ENCODE data around the gene FOXR1. TPM values are rescaled to one million over a fixed set of nuclear protein-coding genes. Genes with fewer than 3 reads are reported as not detected.
A peak's percentile ranks its signal among the peaks of the same experiment; 100 is the strongest.
"Not testable (repeated sequence)": the region's sequence is repeated elsewhere in the genome, so short reads cannot be mapped to it uniquely, and the experiment has no call there.

The FOXR1 gene
- total RNA-seq, 1 donor from 2014 or later = not detected

DNA sequence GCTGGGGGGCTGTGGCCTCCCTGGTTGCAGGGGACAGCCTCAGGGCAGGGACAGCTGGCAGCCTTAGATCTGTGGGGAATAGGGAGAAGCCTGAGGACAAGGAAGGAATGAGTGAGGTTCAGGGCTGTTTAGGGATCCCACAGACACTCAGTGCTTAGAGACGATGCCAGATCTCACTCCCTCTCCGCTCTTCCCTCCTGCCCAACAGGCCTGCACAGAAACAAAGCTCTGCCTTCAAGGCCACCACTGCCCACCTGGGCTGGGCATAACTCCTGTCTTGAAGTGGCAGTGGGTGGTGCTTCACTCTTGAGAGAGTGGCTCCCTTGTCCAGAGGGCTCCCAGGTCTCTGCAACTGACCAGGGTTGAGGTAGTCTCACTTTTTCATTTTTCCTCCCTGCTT, 13.3 kb downstream of the FOXR1 start:
- Mint-ChIP-seq H3K4me3 (ENCODE audit: low read depth) (no peak overlapping the region), H3K9me3 (ENCODE audit: low read depth) (no peaks in the 10 kb centered on the region), H3K4me1 (ENCODE audit: low read depth) (peaks cover 2% of the 10 kb centered on the region), H3K36me3 (ENCODE audit: insufficient read depth) (no peaks in the 10 kb centered on the region), H3K27ac (no peak overlapping the region), H3K27me3 (peaks cover 9% of the 10 kb centered on the region)
- no peak for DNase-seq (ENCODE audit: low spot score, unreplicated experiment)
- TF ChIP-seq, protein P1, sequence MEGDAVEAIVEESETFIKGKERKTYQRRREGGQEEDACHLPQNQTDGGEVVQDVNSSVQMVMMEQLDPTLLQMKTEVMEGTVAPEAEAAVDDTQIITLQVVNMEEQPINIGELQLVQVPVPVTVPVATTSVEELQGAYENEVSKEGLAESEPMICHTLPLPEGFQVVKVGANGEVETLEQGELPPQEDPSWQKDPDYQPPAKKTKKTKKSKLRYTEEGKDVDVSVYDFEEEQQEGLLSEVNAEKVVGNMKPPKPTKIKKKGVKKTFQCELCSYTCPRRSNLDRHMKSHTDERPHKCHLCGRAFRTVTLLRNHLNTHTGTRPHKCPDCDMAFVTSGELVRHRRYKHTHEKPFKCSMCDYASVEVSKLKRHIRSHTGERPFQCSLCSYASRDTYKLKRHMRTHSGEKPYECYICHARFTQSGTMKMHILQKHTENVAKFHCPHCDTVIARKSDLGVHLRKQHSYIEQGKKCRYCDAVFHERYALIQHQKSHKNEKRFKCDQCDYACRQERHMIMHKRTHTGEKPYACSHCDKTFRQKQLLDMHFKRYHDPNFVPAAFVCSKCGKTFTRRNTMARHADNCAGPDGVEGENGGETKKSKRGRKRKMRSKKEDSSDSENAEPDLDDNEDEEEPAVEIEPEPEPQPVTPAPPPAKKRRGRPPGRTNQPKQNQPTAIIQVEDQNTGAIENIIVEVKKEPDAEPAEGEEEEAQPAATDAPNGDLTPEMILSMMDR (IDR thresholded peaks at IDR 0.05; ENCODE audit: unreplicated experiment) = no peak

DNA sequence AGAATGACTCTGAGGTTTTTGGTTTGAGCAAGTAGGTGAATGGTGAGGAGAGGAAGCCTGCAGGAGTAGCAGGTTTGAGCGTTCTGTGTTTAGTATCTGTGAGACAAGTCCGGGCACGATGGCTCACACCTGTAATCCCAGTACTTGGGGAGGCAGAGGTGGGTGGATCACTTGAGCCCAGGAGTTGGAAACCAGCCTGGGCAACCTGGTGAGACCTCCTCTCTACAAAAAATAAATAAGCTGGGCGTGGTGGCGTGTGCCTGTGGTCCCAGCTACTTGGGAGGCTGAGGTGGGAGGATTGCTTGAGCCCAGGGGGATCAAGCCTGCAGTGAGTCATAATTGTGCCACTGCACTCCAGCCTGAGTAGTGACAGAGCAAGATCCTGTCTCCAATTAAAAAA, 16.7 kb downstream of the FOXR1 start:
- Mint-ChIP-seq H3K27ac (no peak overlapping the region), H3K4me3 (ENCODE audit: low read depth) (no peak overlapping the region), H3K9me3 (ENCODE audit: low read depth) (no peaks in the 10 kb centered on the region), H3K4me1 (ENCODE audit: low read depth) (no peaks in the 10 kb centered on the region), H3K27me3 (no peaks in the 10 kb centered on the region), H3K36me3 (ENCODE audit: insufficient read depth) (peaks cover 7% of the 10 kb centered on the region)
- TF ChIP-seq, protein P1 (IDR thresholded peaks at IDR 0.05; ENCODE audit: unreplicated experiment) = no peak
- DNase-seq (ENCODE audit: low spot score, unreplicated experiment) = no peak

GRCh38 chr11:118991486-118992038, 20.0 kb downstream of the FOXR1 start:
- H3K9me3 Mint-ChIP-seq (ENCODE audit: low read depth); H3K4me1 Mint-ChIP-seq (ENCODE audit: low read depth); H3K27ac Mint-ChIP-seq; H3K36me3 Mint-ChIP-seq (ENCODE audit: insufficient read depth); H3K27me3 Mint-ChIP-seq; DNase-seq (ENCODE audit: low spot score, unreplicated experiment); H3K4me3 Mint-ChIP-seq (ENCODE audit: low read depth): not testable (repeated sequence)

- TF ChIP-seq, protein P1 (IDR thresholded peaks at IDR 0.05; ENCODE audit: unreplicated experiment) = peak; percentile 19
- no peak for DNase-seq (ENCODE audit: low spot score, unreplicated experiment)
- Mint-ChIP-seq H3K4me3 (ENCODE audit: low read depth) (peak overlapping the region; percentile 98), H3K27me3 (no peaks in the 10 kb centered on the region), H3K9me3 (ENCODE audit: low read depth) (no peaks in the 10 kb centered on the region), H3K4me1 (ENCODE audit: low read depth) (peaks cover 19% of the 10 kb centered on the region), H3K27ac (peak overlapping the region; percentile 53), H3K36me3 (ENCODE audit: insufficient read depth) (peaks cover 7% of the 10 kb centered on the region)
Measured at GRCh38 chr11:118996926-118997626, 25.5 kb downstream of the FOXR1 start.

DNA sequence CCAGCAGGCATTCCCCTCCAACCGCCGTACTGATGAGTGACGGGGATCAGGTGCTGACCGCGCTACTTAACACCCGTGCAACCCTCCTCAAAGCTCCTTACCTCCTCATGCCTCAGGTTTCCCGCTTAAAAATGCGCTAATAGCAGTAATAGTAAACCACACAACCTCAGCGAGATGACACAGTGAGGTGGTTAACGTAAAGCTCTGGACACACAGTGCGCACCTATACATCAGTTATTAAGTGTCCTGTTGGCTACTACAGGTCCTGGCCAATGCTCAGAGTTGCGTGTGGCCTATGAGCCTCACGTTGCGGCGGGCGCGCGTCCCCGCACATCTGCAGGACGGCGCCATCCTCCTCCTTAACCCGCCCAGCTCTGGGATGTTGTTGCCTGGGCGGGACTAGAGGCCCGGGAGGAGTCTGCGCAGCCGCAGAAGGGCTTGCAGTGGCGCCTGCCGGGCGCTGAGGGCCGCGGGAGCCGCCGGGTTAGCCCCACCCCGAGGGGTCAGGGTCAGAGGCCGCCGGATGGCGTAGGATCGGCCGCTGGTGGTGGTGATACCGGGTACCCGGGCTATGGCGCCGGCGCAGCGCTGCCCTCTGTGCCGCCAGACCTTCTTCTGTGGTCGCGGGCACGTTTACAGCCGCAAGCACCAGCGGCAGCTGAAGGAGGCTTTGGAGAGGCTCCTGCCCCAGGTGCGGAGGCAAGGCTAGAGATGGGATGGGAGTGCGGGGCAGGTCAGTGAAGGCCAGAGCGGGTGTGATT, 26.2 kb downstream of the FOXR1 start, which contains the start of gene CENATAC:
Gene CENATAC (plus strand): TSS at position 512 of the 761 bp plus-strand sequence. CDS start 60 bp downstream, at position 572.
- H3K4me3 Mint-ChIP-seq (ENCODE audit: low read depth) = peak within 1 kb of the TSS; percentile 98
- H3K27ac Mint-ChIP-seq = peak within 1 kb of the TSS; percentile 95
- peaks cover 19% of the 10 kb centered on the region for H3K4me1 Mint-ChIP-seq (ENCODE audit: low read depth)
- DNase-seq (ENCODE audit: low spot score, unreplicated experiment) = peak; percentile 90
- no peaks in the 10 kb centered on the region for H3K9me3 Mint-ChIP-seq (ENCODE audit: low read depth)
- H3K27me3 Mint-ChIP-seq = no peaks in the 10 kb centered on the region
- TF ChIP-seq, protein P1 (IDR thresholded peaks at IDR 0.05; ENCODE audit: unreplicated experiment) = no peak
- peaks cover 8% of the 10 kb centered on the region for H3K36me3 Mint-ChIP-seq (ENCODE audit: insufficient read depth)

Measured in progenitor cell of endocrine pancreas (in vitro differentiated cells).